CD4-positive, alpha-beta T cell treated with Interleukin-2 at 100 ng/mL for 4 hours (primary cell): ENCODE data around the gene ERGIC1.

Source experiments
- DNase-seq: peaks from one replicate; pipeline ENCODE4 v3.0.0-alpha.2; 2020; ENCODE audit warnings: low spot score

ERGIC1 gene

GRCh38 chr5:172901788-172902496, 67.9 kb downstream of the ERGIC1 start:
- DNase-seq = no peak

GRCh38 chr5:172902497-172903472, 68.7 kb downstream of the ERGIC1 start:
- DNase-seq = no peak

GRCh38 chr5:172903790-172904189, 69.7 kb downstream of the ERGIC1 start:
- DNase-seq = no peak

GRCh38 chr5:172904312-172904642, 70.2 kb downstream of the ERGIC1 start:
- DNase-seq = no peak

- DNase-seq = no peak
These were observed 70.7 kb downstream of the ERGIC1 start for GRCh38 chr5:172904643-172905345.

GRCh38 chr5:172905346-172906140, 71.5 kb downstream of the ERGIC1 start:
- no peak for DNase-seq

GRCh38 chr5:172906436-172906835, 72.4 kb downstream of the ERGIC1 start:
- no peak for DNase-seq

- DNase-seq = no peak
These were observed 72.8 kb downstream of the ERGIC1 start for GRCh38 chr5:172906888-172907287.

- no peak for DNase-seq
These were observed 73.6 kb downstream of the ERGIC1 start for GRCh38 chr5:172907657-172908056.

- no peak for DNase-seq
These were observed 74.6 kb downstream of the ERGIC1 start for GRCh38 chr5:172908662-172909061.

- no peak for DNase-seq
These were observed 76.0 kb downstream of the ERGIC1 start for GRCh38 chr5:172909931-172910502.

GRCh38 chr5:172910828-172911627, 77.0 kb downstream of the ERGIC1 start:
- DNase-seq = peak; percentile 25

GRCh38 chr5:172911628-172911880, 77.5 kb downstream of the ERGIC1 start:
- DNase-seq = no peak

GRCh38 chr5:172911976-172912375, 77.9 kb downstream of the ERGIC1 start:
- no peak for DNase-seq

GRCh38 chr5:172913117-172913850, 79.2 kb downstream of the ERGIC1 start:
- no peak for DNase-seq

- no peak for DNase-seq
These were observed 81.5 kb downstream of the ERGIC1 start for GRCh38 chr5:172915514-172915913.

- no peak for DNase-seq
These were observed 84.6 kb downstream of the ERGIC1 start for GRCh38 chr5:172918421-172919371.

- DNase-seq = no peak
These were observed 85.7 kb downstream of the ERGIC1 start for GRCh38 chr5:172919525-172920446.
